Upper lobe of left lung (tissue), 4 donors: ENCODE results near the gene ZNF248.

Experiments used
- POLR2A ChIP-seq, 4 donors: fragments of 450-650 bp; IDR thresholded peaks; one replicate each; pipeline ENCODE4 v1.5.1; 2016 to 2017; ENCODE audit warnings: antibody characterized with exemption in 4 of 4, mild to moderate bottlenecking in 2 of 4
- TF ChIP-seq, protein P1 (sequence below), 6 experiments: fragments of 450-650 bp in 4 of 6; fragments of 200-600 bp in 2 of 6; sonication (generic) in 2 of 6; IDR thresholded peaks; one replicate each; pipeline ENCODE4 v1.5.1; 2016 to 2019; ENCODE audit warnings: antibody characterized with exemption in 6 of 6

DNA sequence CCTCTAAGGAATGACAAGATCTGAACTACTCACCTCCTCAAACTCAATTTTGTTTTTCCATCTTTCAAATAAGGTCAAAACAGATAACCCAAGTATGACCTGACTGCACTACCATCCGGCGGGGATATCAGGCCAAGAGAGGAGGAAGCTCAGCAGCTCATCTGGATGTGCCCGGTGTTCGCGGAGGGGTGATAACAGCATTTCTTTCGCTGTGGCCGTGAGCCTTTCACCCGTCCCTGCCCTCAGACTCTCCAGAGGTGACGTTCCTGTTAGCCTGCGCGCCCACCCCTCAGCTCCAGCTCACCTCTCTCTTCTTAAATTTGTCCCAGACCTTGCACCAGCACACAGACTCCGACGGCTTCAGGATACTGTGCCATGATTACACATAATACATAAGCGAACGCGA is 526 bp downstream of the ZNF248 start:
- TF ChIP-seq, protein P1, sequence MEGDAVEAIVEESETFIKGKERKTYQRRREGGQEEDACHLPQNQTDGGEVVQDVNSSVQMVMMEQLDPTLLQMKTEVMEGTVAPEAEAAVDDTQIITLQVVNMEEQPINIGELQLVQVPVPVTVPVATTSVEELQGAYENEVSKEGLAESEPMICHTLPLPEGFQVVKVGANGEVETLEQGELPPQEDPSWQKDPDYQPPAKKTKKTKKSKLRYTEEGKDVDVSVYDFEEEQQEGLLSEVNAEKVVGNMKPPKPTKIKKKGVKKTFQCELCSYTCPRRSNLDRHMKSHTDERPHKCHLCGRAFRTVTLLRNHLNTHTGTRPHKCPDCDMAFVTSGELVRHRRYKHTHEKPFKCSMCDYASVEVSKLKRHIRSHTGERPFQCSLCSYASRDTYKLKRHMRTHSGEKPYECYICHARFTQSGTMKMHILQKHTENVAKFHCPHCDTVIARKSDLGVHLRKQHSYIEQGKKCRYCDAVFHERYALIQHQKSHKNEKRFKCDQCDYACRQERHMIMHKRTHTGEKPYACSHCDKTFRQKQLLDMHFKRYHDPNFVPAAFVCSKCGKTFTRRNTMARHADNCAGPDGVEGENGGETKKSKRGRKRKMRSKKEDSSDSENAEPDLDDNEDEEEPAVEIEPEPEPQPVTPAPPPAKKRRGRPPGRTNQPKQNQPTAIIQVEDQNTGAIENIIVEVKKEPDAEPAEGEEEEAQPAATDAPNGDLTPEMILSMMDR (IDR thresholded peaks at IDR 0.05): no peak
- no peak for TF ChIP-seq POLR2A (IDR thresholded peaks at IDR 0.05)
